ENCODE data around the gene CDK17.
"Not testable (repeated sequence)": the region's sequence is repeated elsewhere in the genome, so short reads cannot be mapped to it uniquely, and the experiment has no call there.

The CDK17 gene

DNA sequence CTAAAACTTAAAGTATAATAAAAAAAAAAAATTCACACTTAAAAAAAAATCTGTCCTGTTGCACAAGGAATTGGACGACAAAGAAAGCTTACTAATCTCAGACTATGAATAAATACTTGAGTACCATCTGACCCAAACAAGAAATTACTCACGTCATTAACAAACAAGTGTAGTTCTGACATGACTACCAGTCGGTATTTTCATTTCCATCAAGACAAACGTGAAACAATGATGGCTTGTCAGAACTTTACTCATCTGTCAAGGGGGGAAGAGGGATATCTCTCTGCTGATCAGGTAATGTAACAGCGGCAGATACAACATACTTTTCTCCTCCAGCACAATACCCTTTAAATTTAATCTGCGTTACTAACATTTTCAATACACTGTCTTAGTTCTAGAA, 78.3 kb downstream of the CDK17 start:
- Histone ChIP-seq H3K4ac (ENCODE audit: low read depth, low read length) (no peak overlapping the region), H3K4me1 (ENCODE audit: control insufficient read depth, low read depth, low read length) (no peaks in the 10 kb centered on the region), H3K4me2 (ENCODE audit: low read length) (no peak overlapping the region), H3K27me3 (ENCODE audit: insufficient read depth, low read length, poor library complexity) (no peaks in the 10 kb centered on the region), H2BK15ac (replicated peaks; ENCODE audit: low read depth) (no peak overlapping the region), H2BK120ac (ENCODE audit: low read depth, low read length) (no peak overlapping the region), H4K5ac (ENCODE audit: low read length) (no peak overlapping the region), H3K36me3 (ENCODE audit: control insufficient read depth, insufficient read depth, low read length) (peaks cover 1% of the 10 kb centered on the region), H3K79me2 (ENCODE audit: control insufficient read depth, insufficient read depth, low read length) (no peaks in the 10 kb centered on the region), H2AK5ac (ENCODE audit: low read length) (no peak overlapping the region), H3K27ac (ENCODE audit: low read depth, low read length) (no peak overlapping the region), H3K79me1 (ENCODE audit: low read length) (peaks cover 5% of the 10 kb centered on the region), H3K56ac (ENCODE audit: low read length) (no peak overlapping the region), H3K23ac (ENCODE audit: low read length) (no peak overlapping the region), H3K9ac (ENCODE audit: low read length) (no peak overlapping the region), H2BK5ac (ENCODE audit: low read length) (no peak overlapping the region), H3K18ac (ENCODE audit: low read length) (no peak overlapping the region), H3K4me3 (ENCODE audit: low read length) (no peak overlapping the region), H4K8ac (ENCODE audit: low read depth, low read length) (no peak overlapping the region)
- DNase-seq = no peak
- WGBS (ENCODE audit: extremely low coverage, insufficient coverage, low lambda C conversion rate) = no CpG with 5 or more reads among the region's 6 CpGs

DNA sequence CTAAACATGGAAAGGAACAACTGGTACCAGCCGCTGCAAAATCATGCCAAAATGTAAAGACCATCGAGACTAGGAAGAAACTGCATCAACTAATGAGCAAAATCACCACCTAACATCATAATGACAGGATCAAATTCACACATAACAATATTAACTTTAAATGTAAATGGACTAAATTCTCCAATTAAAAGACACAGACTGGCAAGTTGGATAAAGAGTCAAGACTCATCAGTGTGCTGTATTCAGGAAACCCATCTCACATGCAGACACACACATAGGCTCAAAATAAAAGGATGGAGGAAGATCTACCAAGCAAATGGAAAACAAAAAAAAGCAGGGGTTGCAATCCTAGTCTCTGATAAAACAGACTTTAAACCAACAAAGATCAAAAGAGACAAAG, 82.4 kb downstream of the CDK17 start:
- H3K18ac ChIP-seq (ENCODE audit: low read length); H2AK5ac ChIP-seq (ENCODE audit: low read length); H3K79me2 ChIP-seq (ENCODE audit: control insufficient read depth, insufficient read depth, low read length); H3K79me1 ChIP-seq (ENCODE audit: low read length); H3K4ac ChIP-seq (ENCODE audit: low read depth, low read length); H3K9ac ChIP-seq (ENCODE audit: low read length); H3K4me1 ChIP-seq (ENCODE audit: control insufficient read depth, low read depth, low read length); H3K56ac ChIP-seq (ENCODE audit: low read length); H3K36me3 ChIP-seq (ENCODE audit: control insufficient read depth, insufficient read depth, low read length); H3K4me3 ChIP-seq (ENCODE audit: low read length); H2BK120ac ChIP-seq (ENCODE audit: low read depth, low read length); H3K27me3 ChIP-seq (ENCODE audit: insufficient read depth, low read length, poor library complexity); H2BK5ac ChIP-seq (ENCODE audit: low read length); H4K5ac ChIP-seq (ENCODE audit: low read length); H3K23ac ChIP-seq (ENCODE audit: low read length); H3K4me2 ChIP-seq (ENCODE audit: low read length); H3K27ac ChIP-seq (ENCODE audit: low read depth, low read length); DNase-seq; H4K8ac ChIP-seq (ENCODE audit: low read depth, low read length); H2BK15ac ChIP-seq (replicated peaks; ENCODE audit: low read depth): not testable (repeated sequence)
- WGBS (ENCODE audit: extremely low coverage, insufficient coverage, low lambda C conversion rate) = no CpG with 5 or more reads among the region's 2 CpGs

DNA sequence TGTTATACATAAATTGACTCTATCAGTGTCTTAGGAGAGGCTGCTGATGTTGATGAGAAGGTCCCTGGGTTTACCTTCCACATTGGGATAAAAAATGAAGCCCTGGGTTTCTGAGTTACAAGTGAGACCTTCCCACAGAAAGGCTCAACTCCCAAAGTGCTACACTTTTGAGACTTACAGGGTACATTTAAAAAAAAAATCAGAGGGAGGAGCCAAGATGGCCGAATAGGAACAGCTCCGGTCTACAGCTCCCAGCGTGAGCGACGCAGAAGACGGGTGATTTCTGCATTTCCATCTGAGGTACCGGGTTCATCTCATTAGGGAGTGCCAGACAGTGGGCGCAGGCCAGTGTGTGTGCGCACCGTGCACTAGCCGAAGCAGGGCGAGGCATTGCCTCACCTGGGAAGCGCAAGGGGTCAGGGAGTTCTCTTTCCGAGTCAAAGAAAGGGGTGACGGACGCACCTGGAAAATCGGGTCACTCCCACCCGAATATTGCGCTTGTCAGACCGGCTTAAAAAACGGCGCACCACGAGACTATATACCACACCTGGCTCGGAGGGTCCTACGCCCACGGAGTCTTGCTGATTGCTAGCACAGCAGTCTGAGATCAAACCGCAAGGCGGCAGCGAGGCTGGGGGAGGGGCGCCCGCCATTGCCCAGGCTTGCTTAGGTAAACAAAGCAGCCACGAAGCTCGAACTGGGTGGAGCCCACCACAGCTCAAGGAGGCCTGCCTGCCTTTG, 84.3 kb downstream of the CDK17 start:
- H3K27ac ChIP-seq (ENCODE audit: low read depth, low read length) = not testable (repeated sequence)
- WGBS (ENCODE audit: extremely low coverage, insufficient coverage, low lambda C conversion rate) = no CpG with 5 or more reads among the region's 33 CpGs
- peak overlapping the region; percentile 34 for H3K9ac ChIP-seq (ENCODE audit: low read length)

DNA sequence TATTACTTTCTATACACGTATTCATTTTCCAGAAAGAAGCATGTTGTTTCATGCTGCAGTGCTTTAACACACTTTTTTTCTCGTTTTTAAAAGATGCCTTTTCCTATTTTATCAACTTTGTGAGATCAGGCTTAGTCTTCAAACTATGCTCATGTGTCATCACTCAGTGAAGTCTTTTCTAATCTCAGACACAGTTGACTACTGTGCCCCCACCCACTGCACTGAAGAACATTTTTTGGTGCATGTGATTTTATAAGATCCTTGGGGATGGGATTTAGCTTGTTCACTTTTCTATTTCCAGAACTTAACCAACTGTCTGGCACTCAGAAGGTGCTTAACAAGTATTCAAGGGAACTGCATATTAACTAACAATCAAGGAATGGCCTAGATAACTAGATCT, 85.5 kb downstream of the CDK17 start:
- no peaks in the 10 kb centered on the region for H3K36me3 ChIP-seq (ENCODE audit: control insufficient read depth, insufficient read depth, low read length)
- no CpG with 5 or more reads among the region's 2 CpGs for WGBS (ENCODE audit: extremely low coverage, insufficient coverage, low lambda C conversion rate)
- no peak overlapping the region for H3K27ac ChIP-seq (ENCODE audit: low read depth, low read length)
- no peak for DNase-seq
- no peak overlapping the region for H3K4me3 ChIP-seq (ENCODE audit: low read length)
- no peaks in the 10 kb centered on the region for H3K79me2 ChIP-seq (ENCODE audit: control insufficient read depth, insufficient read depth, low read length)
- no peak overlapping the region for H3K56ac ChIP-seq (ENCODE audit: low read length)
- no peak overlapping the region for H3K9ac ChIP-seq (ENCODE audit: low read length)
- H4K8ac ChIP-seq (ENCODE audit: low read depth, low read length) = no peak overlapping the region
- H3K4ac ChIP-seq (ENCODE audit: low read depth, low read length) = no peak overlapping the region
- no peak overlapping the region for H3K4me2 ChIP-seq (ENCODE audit: low read length)
- H4K5ac ChIP-seq (ENCODE audit: low read length) = no peak overlapping the region
- H3K18ac ChIP-seq (ENCODE audit: low read length) = no peak overlapping the region
- no peak overlapping the region for H2AK5ac ChIP-seq (ENCODE audit: low read length)
- no peaks in the 10 kb centered on the region for H3K27me3 ChIP-seq (ENCODE audit: insufficient read depth, low read length, poor library complexity)
- H3K23ac ChIP-seq (ENCODE audit: low read length) = no peak overlapping the region
- no peak overlapping the region for H2BK120ac ChIP-seq (ENCODE audit: low read depth, low read length)
- no peak overlapping the region for H2BK5ac ChIP-seq (ENCODE audit: low read length)
- H2BK15ac ChIP-seq (replicated peaks; ENCODE audit: low read depth) = no peak overlapping the region
- no peaks in the 10 kb centered on the region for H3K79me1 ChIP-seq (ENCODE audit: low read length)
- no peaks in the 10 kb centered on the region for H3K4me1 ChIP-seq (ENCODE audit: control insufficient read depth, low read depth, low read length)

More for the DNA sequence above, 84.3 kb downstream of the CDK17 start:
- not testable (repeated sequence) for H3K4me1 ChIP-seq (ENCODE audit: control insufficient read depth, low read depth, low read length); H2BK15ac ChIP-seq (replicated peaks; ENCODE audit: low read depth); H4K5ac ChIP-seq (ENCODE audit: low read length); H3K36me3 ChIP-seq (ENCODE audit: control insufficient read depth, insufficient read depth, low read length); H3K79me2 ChIP-seq (ENCODE audit: control insufficient read depth, insufficient read depth, low read length); H3K4ac ChIP-seq (ENCODE audit: low read depth, low read length); H3K79me1 ChIP-seq (ENCODE audit: low read length); H3K4me3 ChIP-seq (ENCODE audit: low read length); H3K27me3 ChIP-seq (ENCODE audit: insufficient read depth, low read length, poor library complexity); H2BK120ac ChIP-seq (ENCODE audit: low read depth, low read length); H4K8ac ChIP-seq (ENCODE audit: low read depth, low read length); H2AK5ac ChIP-seq (ENCODE audit: low read length); H2BK5ac ChIP-seq (ENCODE audit: low read length); H3K23ac ChIP-seq (ENCODE audit: low read length); H3K4me2 ChIP-seq (ENCODE audit: low read length)
- peak overlapping the region; percentile 74 for H3K56ac ChIP-seq (ENCODE audit: low read length)
- peak; percentile 18 for DNase-seq
- peak overlapping the region; percentile 60 for H3K18ac ChIP-seq (ENCODE audit: low read length)

DNA sequence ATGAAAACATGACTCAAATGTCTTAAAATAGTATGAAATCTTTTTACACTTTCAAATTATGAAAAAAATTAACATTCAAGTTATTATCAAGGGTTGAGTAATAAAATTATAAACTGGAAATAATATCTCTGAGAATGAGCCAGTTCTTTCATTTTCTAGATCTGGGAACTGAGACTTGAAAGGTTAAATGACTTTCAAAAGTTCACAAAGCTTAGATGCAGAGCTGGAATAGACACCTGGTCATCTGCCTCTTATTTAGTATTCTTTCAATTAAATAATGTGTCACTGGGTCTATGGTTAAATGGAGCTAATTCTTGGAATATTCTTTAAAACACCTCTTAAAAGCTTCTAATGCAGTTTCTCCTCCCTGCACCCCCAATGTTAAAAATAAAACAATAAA, 86.6 kb downstream of the CDK17 start:
- H3K27me3 ChIP-seq (ENCODE audit: insufficient read depth, low read length, poor library complexity) = no peaks in the 10 kb centered on the region
- no peaks in the 10 kb centered on the region for H3K36me3 ChIP-seq (ENCODE audit: control insufficient read depth, insufficient read depth, low read length)
- H3K56ac ChIP-seq (ENCODE audit: low read length) = no peak overlapping the region
- no peak overlapping the region for H2BK15ac ChIP-seq (replicated peaks; ENCODE audit: low read depth)
- no peaks in the 10 kb centered on the region for H3K4me1 ChIP-seq (ENCODE audit: control insufficient read depth, low read depth, low read length)
- no peak overlapping the region for H4K8ac ChIP-seq (ENCODE audit: low read depth, low read length)
- H2BK120ac ChIP-seq (ENCODE audit: low read depth, low read length) = no peak overlapping the region
- H3K18ac ChIP-seq (ENCODE audit: low read length) = no peak overlapping the region
- H3K4me3 ChIP-seq (ENCODE audit: low read length) = no peak overlapping the region
- H2BK5ac ChIP-seq (ENCODE audit: low read length) = no peak overlapping the region
- H3K9ac ChIP-seq (ENCODE audit: low read length) = no peak overlapping the region
- no peaks in the 10 kb centered on the region for H3K79me2 ChIP-seq (ENCODE audit: control insufficient read depth, insufficient read depth, low read length)
- H3K4ac ChIP-seq (ENCODE audit: low read depth, low read length) = no peak overlapping the region
- no peak overlapping the region for H4K5ac ChIP-seq (ENCODE audit: low read length)
- H3K79me1 ChIP-seq (ENCODE audit: low read length) = no peaks in the 10 kb centered on the region
- H2AK5ac ChIP-seq (ENCODE audit: low read length) = no peak overlapping the region
- H3K4me2 ChIP-seq (ENCODE audit: low read length) = no peak overlapping the region
- H3K27ac ChIP-seq (ENCODE audit: low read depth, low read length) = no peak overlapping the region
- DNase-seq = no peak
- no peak overlapping the region for H3K23ac ChIP-seq (ENCODE audit: low read length)

DNA sequence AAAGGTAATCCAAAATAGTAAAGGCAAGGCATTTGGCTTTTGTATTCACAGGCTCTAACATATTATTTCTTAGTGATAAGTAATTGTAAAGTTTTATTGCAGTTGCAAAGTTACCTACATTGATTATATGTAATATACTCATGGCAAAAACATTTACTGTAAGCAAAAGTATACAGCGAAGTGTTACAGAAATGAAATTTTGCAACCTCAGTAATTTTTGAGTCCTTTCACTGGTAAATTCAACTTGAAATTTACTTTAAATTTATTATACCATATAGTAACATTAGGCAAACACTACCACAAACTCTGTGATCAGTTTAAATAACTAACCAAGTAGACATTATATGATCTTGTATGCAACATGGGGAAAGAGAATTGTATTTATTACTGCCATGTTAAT, 89.0 kb downstream of the CDK17 start:
- Histone ChIP-seq H2BK15ac (replicated peaks; ENCODE audit: low read depth) (no peak overlapping the region), H3K23ac (ENCODE audit: low read length) (no peak overlapping the region), H3K36me3 (ENCODE audit: control insufficient read depth, insufficient read depth, low read length) (no peaks in the 10 kb centered on the region), H3K27me3 (ENCODE audit: insufficient read depth, low read length, poor library complexity) (no peaks in the 10 kb centered on the region), H4K8ac (ENCODE audit: low read depth, low read length) (no peak overlapping the region), H3K4ac (ENCODE audit: low read depth, low read length) (no peak overlapping the region), H3K18ac (ENCODE audit: low read length) (no peak overlapping the region), H4K5ac (ENCODE audit: low read length) (no peak overlapping the region), H3K9ac (ENCODE audit: low read length) (no peak overlapping the region), H2AK5ac (ENCODE audit: low read length) (no peak overlapping the region), H2BK5ac (ENCODE audit: low read length) (no peak overlapping the region), H3K79me2 (ENCODE audit: control insufficient read depth, insufficient read depth, low read length) (no peaks in the 10 kb centered on the region), H3K4me2 (ENCODE audit: low read length) (no peak overlapping the region), H3K4me3 (ENCODE audit: low read length) (no peak overlapping the region), H2BK120ac (ENCODE audit: low read depth, low read length) (no peak overlapping the region), H3K4me1 (ENCODE audit: control insufficient read depth, low read depth, low read length) (no peaks in the 10 kb centered on the region), H3K27ac (ENCODE audit: low read depth, low read length) (no peak overlapping the region), H3K79me1 (ENCODE audit: low read length) (no peaks in the 10 kb centered on the region), H3K56ac (ENCODE audit: low read length) (no peak overlapping the region)
- WGBS (ENCODE audit: extremely low coverage, insufficient coverage, low lambda C conversion rate) = no CpG with 5 or more reads among the region's 1 CpG
- DNase-seq = no peak

Data from mesendoderm (in vitro differentiated cells).